GM18526 (cell line): ENCODE data around the gene ADAM23.

Experiments
- POLR2A ChIP-seq: IDR thresholded peaks from 3 replicates; pipeline ENCODE4 v1.6.1; 2011; ENCODE audit not compliant: insufficient read length; ENCODE audit errors: extremely low read depth

Gene ADAM23

GRCh38 chr2:206526416-206526815 lies 83.1 kb downstream of the ADAM23 start:
- TF ChIP-seq POLR2A = no peak

GRCh38 chr2:206527153-206527552 lies 83.8 kb downstream of the ADAM23 start:
- no peak for TF ChIP-seq POLR2A

- TF ChIP-seq POLR2A = no peak
These were observed 87.4 kb downstream of the ADAM23 start for GRCh38 chr2:206530727-206531126.

- TF ChIP-seq POLR2A = no peak
These were observed 88.7 kb downstream of the ADAM23 start for GRCh38 chr2:206531996-206532543.

- no peak for TF ChIP-seq POLR2A
These were observed 90.6 kb downstream of the ADAM23 start for GRCh38 chr2:206533977-206534376.

GRCh38 chr2:206535260-206535986 lies 92.1 kb downstream of the ADAM23 start:
- no peak for TF ChIP-seq POLR2A

GRCh38 chr2:206540757-206541156 lies 97.4 kb downstream of the ADAM23 start:
- TF ChIP-seq POLR2A = no peak

- TF ChIP-seq POLR2A = no peak
These were observed 99.7 kb downstream of the ADAM23 start for GRCh38 chr2:206543073-206543472.

GRCh38 chr2:206548383-206548782 lies 105.1 kb downstream of the ADAM23 start:
- TF ChIP-seq POLR2A = no peak

GRCh38 chr2:206555721-206556120 lies 112.4 kb downstream of the ADAM23 start:
- TF ChIP-seq POLR2A = no peak

- no peak for TF ChIP-seq POLR2A
These were observed 113.1 kb downstream of the ADAM23 start for GRCh38 chr2:206556357-206556949.

GRCh38 chr2:206557321-206557720 lies 114.0 kb downstream of the ADAM23 start:
- TF ChIP-seq POLR2A = no peak

GRCh38 chr2:206558492-206558891 lies 115.2 kb downstream of the ADAM23 start:
- TF ChIP-seq POLR2A = no peak

- no peak for TF ChIP-seq POLR2A
These were observed 118.6 kb downstream of the ADAM23 start for GRCh38 chr2:206561962-206562361.

- TF ChIP-seq POLR2A = no peak
These were observed 119.0 kb downstream of the ADAM23 start for GRCh38 chr2:206562375-206562774.

GRCh38 chr2:206563374-206563773 lies 120.0 kb downstream of the ADAM23 start:
- TF ChIP-seq POLR2A = no peak

- no peak for TF ChIP-seq POLR2A
These were observed 122.3 kb downstream of the ADAM23 start for GRCh38 chr2:206565666-206566065.

- no peak for TF ChIP-seq POLR2A
These were observed 126.1 kb downstream of the ADAM23 start for GRCh38 chr2:206569470-206569869.
